MM.1S (cell line): Measurements from ENCODE around the gene CDH5.

Experiments
- DNase-seq: peaks from one replicate; pipeline ENCODE4 v3.0.0-alpha.2; 2015
- H2AFZ ChIP-seq: fragments of 300-600 bp; sonication (generic); 2 replicates; pipeline ENCODE4 v1.6.0; 2016; ENCODE audit warnings: antibody characterized with exemption, low read length
- H3F3A ChIP-seq: fragments of 300-600 bp; sonication (generic); 2 replicates; pipeline ENCODE4 v1.6.1; 2016; ENCODE audit warnings: mild to moderate bottlenecking, antibody characterized with exemption, low read length, moderate library complexity, mixed read lengths; ENCODE audit not compliant: insufficient read depth
- H3K27ac ChIP-seq: fragments of 300-600 bp; sonication (generic); 2 replicates; pipeline ENCODE4 v1.5.1; 2016; ENCODE audit warnings: mild to moderate bottlenecking, low read length
- H3K27me3 ChIP-seq: fragments of 300-600 bp; sonication (generic); replicated peaks from 2 replicates; pipeline ENCODE4 v1.6.0; 2016; ENCODE audit warnings: low read length; ENCODE audit not compliant: insufficient read depth
- H3K36me3 ChIP-seq: fragments of 300-600 bp; sonication (generic); replicated peaks from 2 replicates; pipeline ENCODE4 v1.6.1; 2016; ENCODE audit warnings: mild to moderate bottlenecking, low read length, mixed read lengths; ENCODE audit not compliant: insufficient read depth
- H3K4me1 ChIP-seq: fragments of 300-600 bp; sonication (generic); 2 replicates; pipeline ENCODE4 v1.6.1; 2016; ENCODE audit warnings: low read length, mixed read lengths
- H3K4me2 ChIP-seq: fragments of 300-600 bp; sonication (generic); 2 replicates; pipeline ENCODE4 v1.6.0; 2016; ENCODE audit warnings: low read depth, low read length
- H3K4me3 ChIP-seq: fragments of 300-600 bp; sonication (generic); 2 replicates; pipeline ENCODE4 v1.5.1; 2016; ENCODE audit warnings: low read length, mixed read lengths
- H3K79me2 ChIP-seq: fragments of 300-600 bp; sonication (generic); 2 replicates; pipeline ENCODE4 v1.6.1; 2016; ENCODE audit warnings: mixed run types, low read length, mixed read lengths
- H3K9ac ChIP-seq: fragments of 300-600 bp; sonication (generic); 2 replicates; pipeline ENCODE4 v1.6.1; 2016; ENCODE audit warnings: low read length, mixed read lengths
- H3K9me2 ChIP-seq: fragments of 300-600 bp; sonication (generic); replicated peaks from 2 replicates; pipeline ENCODE4 v1.6.1; 2016; ENCODE audit warnings: mild to moderate bottlenecking, low read length, mixed read lengths; ENCODE audit not compliant: insufficient read depth
- H3K9me3 ChIP-seq: fragments of 300-600 bp; sonication (generic); replicated peaks from 2 replicates; pipeline ENCODE4 v1.6.1; 2016; ENCODE audit warnings: mild to moderate bottlenecking, low read length, mixed read lengths; ENCODE audit not compliant: insufficient read depth
- H4K20me1 ChIP-seq: fragments of 300-600 bp; sonication (generic); 2 replicates; pipeline ENCODE4 v1.6.1; 2016; ENCODE audit warnings: mild to moderate bottlenecking, low read length, moderate library complexity, mixed read lengths; ENCODE audit not compliant: insufficient read depth
- EZH2 ChIP-seq: fragments of 300-600 bp; sonication (generic); optimal IDR thresholded peaks from 2 replicates; pipeline ENCODE3; 2017; ENCODE audit warnings: low read depth, mild to moderate bottlenecking, antibody characterized with exemption, low read length, mixed read lengths
- EZH2phosphoT487 ChIP-seq: fragments of 300-600 bp; sonication (generic); IDR thresholded peaks from 2 replicates; pipeline ENCODE4 v1.6.1; 2018; ENCODE audit warnings: antibody characterized with exemption, low read length
- TF ChIP-seq, protein P1 (sequence below): fragments of 300-600 bp; sonication (generic); IDR thresholded peaks from 2 replicates; pipeline ENCODE4 v1.5.1; 2016; ENCODE audit warnings: antibody characterized with exemption, low read length, mixed read lengths

CDH5 gene

DNA sequence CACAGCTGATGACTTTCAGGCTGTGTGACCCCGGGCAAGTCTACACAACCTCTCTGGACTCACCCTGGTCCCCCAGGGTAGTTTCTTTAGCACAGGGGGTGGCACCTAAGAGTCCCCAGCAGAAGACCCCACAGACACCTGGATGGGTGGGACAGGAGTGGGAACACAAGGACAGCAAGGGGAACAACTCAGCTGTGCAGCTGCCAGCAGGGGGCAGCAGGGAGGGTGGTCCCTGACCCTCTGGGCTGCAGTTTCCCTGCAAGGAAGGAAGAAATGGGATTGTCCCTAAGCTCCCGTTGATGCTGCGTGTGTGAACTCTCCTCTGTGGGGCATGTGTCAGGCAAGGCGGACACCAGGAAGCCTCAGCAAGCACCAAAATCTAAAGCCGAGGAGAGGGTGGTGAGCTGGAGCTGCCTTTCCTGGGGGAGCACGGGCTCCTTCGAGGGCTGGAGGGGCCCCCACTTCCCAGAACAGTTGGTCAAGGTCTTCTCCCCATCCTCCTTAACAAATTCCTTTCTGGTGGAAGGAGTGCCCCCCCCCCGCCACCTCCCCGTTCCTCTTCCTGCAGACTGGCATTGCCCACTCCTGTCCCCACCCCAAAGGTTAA is 24.1 kb upstream of the CDH5 start:
- TF ChIP-seq, protein P1, sequence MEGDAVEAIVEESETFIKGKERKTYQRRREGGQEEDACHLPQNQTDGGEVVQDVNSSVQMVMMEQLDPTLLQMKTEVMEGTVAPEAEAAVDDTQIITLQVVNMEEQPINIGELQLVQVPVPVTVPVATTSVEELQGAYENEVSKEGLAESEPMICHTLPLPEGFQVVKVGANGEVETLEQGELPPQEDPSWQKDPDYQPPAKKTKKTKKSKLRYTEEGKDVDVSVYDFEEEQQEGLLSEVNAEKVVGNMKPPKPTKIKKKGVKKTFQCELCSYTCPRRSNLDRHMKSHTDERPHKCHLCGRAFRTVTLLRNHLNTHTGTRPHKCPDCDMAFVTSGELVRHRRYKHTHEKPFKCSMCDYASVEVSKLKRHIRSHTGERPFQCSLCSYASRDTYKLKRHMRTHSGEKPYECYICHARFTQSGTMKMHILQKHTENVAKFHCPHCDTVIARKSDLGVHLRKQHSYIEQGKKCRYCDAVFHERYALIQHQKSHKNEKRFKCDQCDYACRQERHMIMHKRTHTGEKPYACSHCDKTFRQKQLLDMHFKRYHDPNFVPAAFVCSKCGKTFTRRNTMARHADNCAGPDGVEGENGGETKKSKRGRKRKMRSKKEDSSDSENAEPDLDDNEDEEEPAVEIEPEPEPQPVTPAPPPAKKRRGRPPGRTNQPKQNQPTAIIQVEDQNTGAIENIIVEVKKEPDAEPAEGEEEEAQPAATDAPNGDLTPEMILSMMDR: peak; percentile 81
- TF ChIP-seq EZH2: no peak
- no peaks in the 10 kb centered on the region for H3K79me2 ChIP-seq
- H3K36me3 ChIP-seq: no peaks in the 10 kb centered on the region
- H2AFZ ChIP-seq: no peak overlapping the region
- H3K9me3 ChIP-seq: no peaks in the 10 kb centered on the region
- no peaks in the 10 kb centered on the region for H3K27me3 ChIP-seq
- DNase-seq: no peak
- H3K9ac ChIP-seq: no peak overlapping the region
- no peaks in the 10 kb centered on the region for H3K9me2 ChIP-seq
- no peak overlapping the region for H3K4me3 ChIP-seq
- H3K4me1 ChIP-seq: no peaks in the 10 kb centered on the region
- H4K20me1 ChIP-seq: no peaks in the 10 kb centered on the region
- H3F3A ChIP-seq: no peaks in the 10 kb centered on the region
- no peak overlapping the region for H3K27ac ChIP-seq
- no peak overlapping the region for H3K4me2 ChIP-seq

DNA sequence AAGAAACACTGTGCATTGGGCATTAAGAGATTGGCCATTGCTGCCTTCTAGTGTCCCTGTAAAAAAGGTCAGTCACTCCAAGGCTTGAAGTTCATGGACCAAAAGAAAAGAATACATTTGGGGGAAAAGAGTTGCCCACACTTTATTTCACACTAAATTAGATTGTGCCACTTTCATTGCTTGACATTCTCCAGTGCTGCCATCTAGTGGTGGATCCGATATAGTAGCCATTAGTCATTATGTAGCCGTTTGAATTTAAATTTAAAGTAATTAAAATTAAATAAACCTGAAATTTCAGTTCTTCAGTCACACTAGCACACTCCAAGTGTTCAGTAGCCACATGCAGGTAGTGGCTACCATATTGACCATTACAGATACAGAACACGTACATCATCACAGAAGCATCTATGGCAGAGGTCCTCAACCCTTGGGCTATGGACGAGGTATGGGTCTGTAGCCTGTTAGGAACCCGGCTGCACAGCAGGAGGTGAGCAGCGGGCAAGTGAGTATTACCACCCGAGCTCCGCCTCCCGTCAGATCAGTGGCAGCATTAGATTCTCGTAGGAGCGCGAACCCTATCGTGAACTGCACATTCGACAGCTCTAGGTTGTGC is 21.9 kb upstream of the CDH5 start:
- H3K79me2 ChIP-seq: no peaks in the 10 kb centered on the region
- no peaks in the 10 kb centered on the region for H3K9me3 ChIP-seq
- no peak overlapping the region for H3K27ac ChIP-seq
- no peak overlapping the region for H3K9ac ChIP-seq
- no peaks in the 10 kb centered on the region for H3K27me3 ChIP-seq
- H2AFZ ChIP-seq: no peak overlapping the region
- H3F3A ChIP-seq: no peaks in the 10 kb centered on the region
- no peak overlapping the region for H3K4me2 ChIP-seq
- no peaks in the 10 kb centered on the region for H3K36me3 ChIP-seq
- H3K4me3 ChIP-seq: no peak overlapping the region
- no peaks in the 10 kb centered on the region for H3K9me2 ChIP-seq
- TF ChIP-seq EZH2phosphoT487: no peak
- TF ChIP-seq, protein P1: peak; percentile 70
- peak; percentile 40 for DNase-seq
- no peaks in the 10 kb centered on the region for H3K4me1 ChIP-seq
- H4K20me1 ChIP-seq: no peaks in the 10 kb centered on the region

DNA sequence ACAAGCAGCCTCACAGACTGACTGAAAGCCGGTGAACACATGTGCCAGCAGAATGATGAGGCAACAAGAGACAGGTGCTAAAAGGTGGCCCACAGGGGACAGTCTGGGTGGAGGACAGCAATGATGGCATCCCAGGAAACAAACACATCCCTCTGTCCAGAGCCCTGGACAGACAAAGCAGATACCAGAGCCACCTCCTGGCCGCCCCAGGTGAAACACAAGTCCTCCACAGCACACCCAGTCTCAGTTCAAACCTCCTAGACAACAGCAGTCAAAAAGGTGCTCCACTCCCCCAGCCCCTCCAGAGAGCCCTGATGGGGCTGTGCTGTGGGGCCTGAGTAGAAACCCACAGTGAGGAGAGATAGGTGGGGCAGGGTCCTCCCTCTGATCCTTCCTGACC is 20.3 kb upstream of the CDH5 start:
- Histone ChIP-seq H3K9ac (no peak overlapping the region), H3F3A (no peaks in the 10 kb centered on the region), H3K4me3 (no peak overlapping the region), H3K4me2 (no peak overlapping the region), H3K27me3 (no peaks in the 10 kb centered on the region), H3K4me1 (no peaks in the 10 kb centered on the region), H3K9me2 (no peaks in the 10 kb centered on the region), H3K27ac (no peak overlapping the region), H4K20me1 (no peaks in the 10 kb centered on the region), H3K9me3 (no peaks in the 10 kb centered on the region), H2AFZ (no peak overlapping the region), H3K79me2 (no peaks in the 10 kb centered on the region), H3K36me3 (no peaks in the 10 kb centered on the region)
- DNase-seq: no peak
- TF ChIP-seq EZH2phosphoT487 (no peak), EZH2 (no peak)
- TF ChIP-seq, protein P1: no peak
